Adipose tissue (tissue), 3 donors: ENCODE measurements around the gene TENM4. TPM values are rescaled to one million over a fixed set of nuclear protein-coding genes. Genes with fewer than 3 reads are reported as not detected.

ENCODE experiments used
- H3K27ac ChIP-seq: one replicate; pipeline ENCODE4 v1.5.1; 2013; ENCODE audit warnings: low read depth, low read length
- WGBS, 3 donors: extraction: QIAGEN DNeasy Blood & Tissue Kit; methylation state at CpG; one replicate each; pipeline ENCODE4 v1.1.7; 2013; 5-methylcytosine and 5-hydroxymethylcytosine counted together
- polyA plus RNA-seq, 3 donors: library from polyadenylated mRNA; stranded (reverse); fragments of 200-250 nt; gene quantifications; one replicate each; pipeline ENCODE4 v1.2.3, GENCODE V29; 2013
- donor health status: healthy with polysubstance abuse.
- donor health status: Bipolar disorder and iron deficiency.
- donor health status: healthy.

Gene TENM4
- polyA plus RNA-seq, 3 donors = 0.22 to 2.7 (median 0.41) TPM

DNA sequence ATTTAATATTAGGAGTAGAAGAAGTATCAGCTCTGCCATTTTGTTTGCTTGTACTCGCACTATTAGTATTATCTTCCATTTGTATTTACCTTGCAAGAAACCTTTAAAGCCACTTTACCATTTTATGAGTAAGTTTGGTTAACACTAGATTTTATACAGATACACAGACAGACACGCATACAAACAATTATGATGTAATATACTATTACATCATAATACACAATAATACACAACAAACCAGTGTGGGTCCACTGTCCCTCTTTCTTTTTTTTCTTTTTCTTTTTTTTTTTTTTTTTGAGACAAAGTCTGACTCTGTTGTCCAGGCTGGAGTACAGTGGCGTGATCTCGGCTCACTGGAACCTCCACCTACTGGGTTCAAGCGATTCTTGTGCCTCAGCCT, 695.9 kb downstream of the TENM4 start:
- whole genome bisulfite sequencing, 3 donors = 94 to 98% (median 96%) methylated on average over 5 of the region's 5 CpGs
- H3K27ac ChIP-seq = no peak overlapping the region

- no peak overlapping the region for H3K27ac ChIP-seq
- 91 to 99% (median 93%) methylated on average over 6 of the region's 6 CpGs for WGBS, 3 donors
Measured at GRCh38 chr11:78744202-78744601, 696.6 kb downstream of the TENM4 start.

DNA sequence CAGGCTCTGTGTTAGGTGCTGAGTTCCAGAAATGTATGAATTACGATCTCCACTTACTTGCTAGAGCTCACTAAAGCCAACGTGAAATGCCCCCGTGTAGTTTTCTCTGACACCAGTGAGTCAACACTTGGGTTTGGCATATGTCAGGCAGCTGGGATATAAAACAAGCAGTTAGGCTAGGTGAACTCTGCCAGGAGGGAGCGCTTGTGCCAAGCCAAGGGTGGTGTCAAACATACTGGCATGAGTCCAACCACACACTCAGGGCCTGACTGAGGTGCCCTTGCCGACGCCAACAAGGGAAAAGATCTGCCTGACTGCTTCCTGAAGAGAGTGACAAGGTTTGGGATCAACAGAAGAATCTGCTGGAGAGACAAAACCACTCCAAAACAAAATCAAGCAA, 698.4 kb downstream of the TENM4 start:
- no peak overlapping the region for H3K27ac ChIP-seq
- 30 to 63% (median 59%) methylated on average over 6 of the region's 6 CpGs for WGBS, 3 donors

DNA sequence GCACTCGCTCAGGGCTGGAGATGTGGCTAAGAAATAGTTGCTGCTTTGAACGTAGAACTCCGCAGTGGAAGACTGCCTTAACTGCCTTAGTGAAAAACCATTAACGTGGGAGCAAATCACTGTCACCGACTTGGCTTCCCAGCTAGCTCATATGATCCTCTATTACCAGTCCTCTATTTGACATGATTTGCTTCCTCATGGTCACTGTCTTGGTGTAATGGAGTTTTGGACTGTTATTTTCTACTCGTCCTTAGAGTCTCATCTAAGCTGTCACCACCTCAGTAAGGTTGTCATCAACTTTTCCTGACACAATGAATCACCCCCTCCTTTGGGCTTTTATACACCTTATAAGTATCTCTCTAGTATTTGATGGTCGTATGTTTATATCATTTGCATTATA, 699.1 kb downstream of the TENM4 start:
- 90 to 95% (median 93%) methylated on average over 7 of the region's 7 CpGs for WGBS, 3 donors
- no peak overlapping the region for H3K27ac ChIP-seq

GRCh38 chr11:78740199-78741071, 700.4 kb downstream of the TENM4 start:
- 57 to 83% (median 65%) methylated on average over 12 of the region's 12 CpGs for WGBS, 3 donors
- H3K27ac ChIP-seq = no peak overlapping the region

GRCh38 chr11:78737891-78738290, 702.9 kb downstream of the TENM4 start:
- H3K27ac ChIP-seq = no peak overlapping the region
- WGBS, 3 donors = 87 to 94% (median 89%) methylated on average over 1 of the region's 1 CpG

DNA sequence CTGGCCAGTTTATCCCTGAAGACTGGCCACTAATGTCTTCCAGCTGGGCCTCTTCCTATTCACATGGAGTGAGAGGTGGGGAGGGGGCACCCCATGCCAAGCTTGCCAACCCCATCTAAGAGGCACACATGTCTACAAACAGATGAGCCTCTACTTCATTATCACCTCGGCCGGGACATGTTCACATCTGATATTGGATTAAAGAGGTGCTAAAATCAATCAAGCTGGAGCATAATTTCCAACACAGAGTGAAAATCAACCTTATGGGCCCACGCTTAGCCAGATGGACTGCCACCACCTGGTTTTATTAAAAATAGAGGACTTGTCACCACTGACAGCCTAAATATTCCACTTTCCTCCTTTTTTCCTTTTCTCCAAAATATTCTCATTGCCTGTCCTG, 703.5 kb downstream of the TENM4 start:
- H3K27ac ChIP-seq = no peak overlapping the region
- WGBS, 3 donors = 89 to 93% (median 92%) methylated on average over 3 of the region's 3 CpGs

GRCh38 chr11:78735711-78736110, 705.1 kb downstream of the TENM4 start:
- no peak overlapping the region for H3K27ac ChIP-seq

GRCh38 chr11:78733031-78733430, 707.8 kb downstream of the TENM4 start:
- no peak overlapping the region for H3K27ac ChIP-seq

DNA sequence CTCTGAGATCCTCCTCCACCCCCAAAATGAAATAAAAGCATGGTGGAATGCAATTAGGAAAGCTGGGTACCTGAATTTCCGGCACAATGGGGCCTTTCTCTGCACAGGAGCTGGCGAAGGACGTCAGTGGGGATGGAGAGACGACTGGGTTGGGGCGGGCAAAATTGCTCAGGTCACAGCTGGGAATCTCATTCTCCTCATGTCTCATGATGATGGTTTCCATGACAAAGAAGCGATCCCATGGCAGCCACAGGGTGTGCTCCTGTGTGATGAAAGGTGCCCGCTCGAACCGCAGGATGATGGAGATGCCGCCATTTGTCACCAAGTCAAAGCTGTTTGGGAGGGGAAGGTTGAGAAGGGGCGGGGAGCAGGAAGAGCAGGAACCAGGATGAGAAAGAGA, 708.6 kb downstream of the TENM4 start:
- no peak overlapping the region for H3K27ac ChIP-seq
- WGBS, 3 donors = 88 to 96% (median 95%) methylated on average over 11 of the region's 11 CpGs

GRCh38 chr11:78731027-78731426, 709.8 kb downstream of the TENM4 start:
- H3K27ac ChIP-seq = no peak overlapping the region
- 53 to 76% (median 71%) methylated on average over 5 of the region's 5 CpGs for WGBS, 3 donors

DNA sequence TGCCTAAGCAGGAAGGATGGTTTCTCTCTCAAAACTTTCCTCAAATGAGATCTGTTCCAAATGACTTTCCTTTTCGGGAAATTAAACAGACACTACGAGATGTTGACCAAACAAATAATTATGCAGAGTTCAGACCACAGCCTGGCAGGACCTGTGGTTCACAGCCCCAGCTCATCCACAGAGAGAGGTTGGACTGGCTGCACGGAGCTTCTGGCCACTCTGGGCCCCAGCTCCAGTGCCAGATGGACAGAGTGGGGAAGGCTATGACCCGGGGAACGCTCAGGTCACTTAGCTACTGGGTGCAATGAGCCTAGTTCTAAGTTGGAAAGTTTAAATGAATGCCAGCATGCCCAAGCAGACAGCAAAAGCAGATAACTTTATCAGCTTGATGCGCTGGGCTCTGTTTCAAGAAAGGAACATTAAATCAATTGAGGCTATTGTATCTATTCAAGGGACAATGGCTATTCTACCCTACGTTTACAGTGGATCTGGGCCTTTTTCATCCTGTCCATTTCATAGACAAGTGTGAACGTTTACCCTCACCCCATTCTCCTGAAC, 710.5 kb downstream of the TENM4 start:
- H3K27ac ChIP-seq = no peak overlapping the region
- 61 to 76% (median 70%) methylated on average over 8 of the region's 8 CpGs for WGBS, 3 donors

- WGBS, 3 donors = 33 to 51% (median 39%) methylated on average over 5 of the region's 5 CpGs
Measured at GRCh38 chr11:78727816-78728215, 713.0 kb downstream of the TENM4 start.

GRCh38 chr11:78725200-78725599, 715.6 kb downstream of the TENM4 start:
- 80 to 94% (median 93%) methylated on average over 5 of the region's 5 CpGs for WGBS, 3 donors
- H3K27ac ChIP-seq = no peak overlapping the region

More at GRCh38 chr11:78727816-78728215, 713.0 kb downstream of the TENM4 start:
- no peak overlapping the region for H3K27ac ChIP-seq

DNA sequence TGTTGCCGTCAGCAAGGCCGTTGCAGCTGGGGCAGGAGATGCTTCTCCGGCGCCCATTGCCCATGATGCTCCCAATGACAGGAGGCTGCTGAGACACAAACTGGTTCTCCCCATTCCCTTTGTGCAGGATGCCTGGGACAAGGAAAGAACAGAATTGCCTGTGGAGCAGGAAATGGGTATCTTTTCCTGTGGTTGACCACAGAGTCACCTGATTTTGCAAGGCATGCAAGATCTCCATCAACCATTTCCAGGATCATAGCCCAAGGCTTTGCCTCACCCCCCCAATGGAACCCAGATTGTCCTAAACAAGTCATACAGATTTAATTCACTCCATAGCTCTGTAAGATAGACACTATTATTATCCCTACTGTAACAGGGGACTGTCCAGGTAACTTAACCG, 718.0 kb downstream of the TENM4 start:
- WGBS, 3 donors = 91 to 97% (median 94%) methylated on average over 5 of the region's 5 CpGs
- no peak overlapping the region for H3K27ac ChIP-seq

GRCh38 chr11:78720281-78720989, 720.4 kb downstream of the TENM4 start:
- H3K27ac ChIP-seq = no peak overlapping the region

DNA sequence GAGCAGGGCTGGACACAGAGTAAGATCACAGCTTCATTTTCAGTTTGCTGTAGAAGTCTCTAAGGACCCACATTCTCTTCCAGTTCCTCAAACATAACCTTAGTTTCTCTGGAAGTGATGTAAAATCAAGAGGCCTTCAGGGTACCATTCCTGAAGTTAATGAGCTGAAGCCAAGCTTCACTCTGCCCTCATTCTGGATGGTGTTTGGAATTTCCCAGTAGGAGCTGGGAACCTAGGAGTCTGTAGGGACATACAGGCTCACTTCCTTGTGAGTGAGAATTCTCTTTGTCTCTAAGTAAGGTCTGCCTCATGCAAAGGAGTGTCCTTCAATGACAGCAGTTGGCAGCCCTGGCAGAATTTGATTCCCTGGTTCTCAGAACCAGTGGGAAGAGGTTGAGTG, 723.8 kb downstream of the TENM4 start:
- H3K27ac ChIP-seq = no peak overlapping the region

GRCh38 chr11:78715639-78716311, 725.1 kb downstream of the TENM4 start:
- 44 to 69% (median 61%) methylated on average over 8 of the region's 8 CpGs for WGBS, 3 donors
- no peak overlapping the region for H3K27ac ChIP-seq

- WGBS, 3 donors = 56 to 82% (median 65%) methylated on average over 3 of the region's 3 CpGs
Measured at GRCh38 chr11:78714539-78714938, 726.3 kb downstream of the TENM4 start.

More at GRCh38 chr11:78714539-78714938, 726.3 kb downstream of the TENM4 start:
- H3K27ac ChIP-seq = no peak overlapping the region
